HG02885 (cell line): Measurements from ENCODE around the gene KIF20A.
"Not testable (repeated sequence)": the region's sequence is repeated elsewhere in the genome, so short reads cannot be mapped to it uniquely, and the experiment has no call there.

Experiments
- ATAC-seq: cut with Tn5 transposase; IDR thresholded peaks from one replicate; pipeline ENCODE4 v1.9.1; 2021; ENCODE audit warnings: mild to moderate bottlenecking; ENCODE audit not compliant: unreplicated experiment, poor library complexity

KIF20A gene

DNA sequence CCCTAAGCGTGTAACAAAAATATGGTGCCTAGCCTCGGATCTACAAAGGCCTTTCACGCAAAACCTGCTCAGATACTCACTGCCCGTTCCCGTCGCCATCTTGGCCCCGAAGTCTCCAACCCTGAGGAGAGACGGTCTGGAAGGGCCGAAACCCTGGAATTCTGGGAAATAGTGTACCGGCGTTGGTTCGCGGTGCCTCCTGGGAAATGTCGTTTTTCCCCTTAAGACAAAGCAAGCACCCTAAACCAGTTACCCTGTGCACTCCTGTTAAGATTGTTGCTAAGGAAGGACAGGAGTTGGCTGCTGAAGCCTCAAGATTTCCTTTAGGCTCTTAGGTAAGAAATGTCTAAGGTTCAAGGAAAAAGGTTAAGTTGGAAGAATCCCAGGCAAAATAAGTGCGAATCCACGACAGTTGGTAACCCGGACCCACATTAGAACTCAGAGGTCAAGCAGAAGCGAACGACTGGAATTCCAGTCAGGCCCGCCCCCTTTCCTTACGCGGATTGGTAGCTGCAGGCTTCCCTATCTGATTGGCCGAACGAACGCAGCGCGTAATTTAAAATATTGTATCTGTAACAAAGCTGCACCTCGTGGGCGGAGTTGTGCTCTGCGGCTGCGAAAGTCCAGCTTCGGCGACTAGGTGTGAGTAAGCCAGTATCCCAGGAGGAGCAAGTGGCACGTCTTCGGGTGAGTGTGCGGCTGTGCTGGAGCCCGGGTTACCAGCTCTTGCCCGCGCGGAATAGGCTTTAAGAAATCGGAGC, at the start of gene KIF20A, which contains the start of gene BRD8:
Gene KIF20A, plus strand, starts transcription at position 597 of the 761 bp plus-strand sequence. CDS start 569 bp downstream, outside the sequence.
Gene BRD8, minus strand, starts transcription at position 115 of the 761 bp plus-strand sequence. Its CDS starts 16 bp downstream, at position 99.
- ATAC-seq: peak; percentile 85

DNA sequence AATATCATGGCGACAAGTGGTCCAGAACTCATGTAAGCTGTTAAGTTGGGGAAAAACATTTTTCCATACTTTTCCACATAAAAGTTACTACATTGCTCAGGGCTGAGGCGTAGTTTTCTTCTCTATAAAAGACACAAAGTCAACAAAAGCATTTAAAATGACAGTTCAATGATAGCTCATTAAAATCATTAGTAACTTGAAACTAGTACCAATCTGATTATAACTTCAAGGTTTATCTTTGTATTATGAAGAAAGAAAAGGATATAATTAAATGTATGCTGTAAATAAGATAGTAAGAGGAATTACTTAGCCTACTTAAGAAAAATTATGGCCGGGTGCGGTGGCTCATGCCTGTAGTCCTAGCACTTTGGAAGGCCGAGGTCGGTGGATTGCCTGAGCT, 49.6 kb upstream of the KIF20A start:
- ATAC-seq: no peak

DNA sequence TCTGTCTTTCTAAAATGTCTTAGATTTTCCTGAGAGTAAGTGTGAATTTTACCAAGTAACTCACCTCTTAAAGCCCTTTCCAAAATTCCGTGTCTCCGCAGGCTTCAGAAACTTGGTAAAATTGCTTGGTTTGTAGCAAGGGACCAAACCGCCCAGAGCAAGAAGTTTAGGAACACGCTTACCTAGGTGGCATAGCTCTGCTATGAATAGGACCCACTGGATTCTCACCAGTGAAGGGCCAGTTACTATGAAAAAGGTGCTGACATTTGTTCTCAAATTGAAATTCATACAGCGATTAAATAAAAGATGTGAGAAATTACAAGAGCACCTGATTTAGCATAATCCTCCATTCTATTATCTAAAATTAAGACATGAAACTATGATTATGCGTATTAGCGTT, 46.4 kb upstream of the KIF20A start:
- ATAC-seq: no peak

DNA sequence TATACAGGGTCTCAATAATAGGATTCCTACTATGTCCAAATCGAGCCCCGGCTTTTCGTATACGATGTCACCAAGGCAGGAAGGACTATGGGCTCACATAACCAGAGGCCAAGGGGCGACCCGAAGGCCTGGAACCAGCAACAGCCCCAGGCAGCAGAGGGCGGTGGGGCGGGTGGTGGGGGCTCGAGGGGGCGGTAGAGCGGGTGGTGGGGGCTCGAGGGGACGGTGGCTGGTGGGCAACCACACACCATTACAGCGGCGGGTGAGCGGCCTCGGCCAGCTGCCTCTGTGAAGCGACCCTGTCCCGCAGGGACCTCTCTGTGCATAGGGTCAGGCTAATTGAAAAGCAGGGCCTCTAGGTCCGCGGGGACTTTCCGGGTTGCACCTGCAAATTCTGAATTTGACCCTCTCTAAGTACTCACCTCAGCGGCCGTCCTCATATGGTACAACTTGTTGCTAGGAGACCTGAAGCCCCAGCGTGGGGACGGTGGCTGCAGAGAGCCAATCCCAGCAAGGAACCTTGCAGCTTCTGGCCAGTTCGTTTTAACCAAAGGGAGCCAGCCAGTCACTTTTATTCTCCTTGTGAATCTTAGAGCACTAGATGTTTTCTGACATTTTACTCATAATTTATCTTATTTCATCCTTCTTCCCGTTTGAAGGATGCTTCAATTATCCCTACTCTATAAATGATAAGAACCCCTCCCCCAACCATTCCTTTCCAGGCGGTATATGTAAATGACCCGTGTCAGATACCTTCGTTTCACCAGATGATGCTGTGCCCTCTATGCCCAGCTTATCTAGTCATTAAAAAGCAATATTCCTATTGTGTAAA, 39.7 kb upstream of the KIF20A start, which contains the start of gene NME5:
Gene NME5, minus strand, starts transcription at position 480 of the 832 bp plus-strand sequence. CDS start 648 bp downstream, outside the sequence.
- ATAC-seq: peak; percentile 56

DNA sequence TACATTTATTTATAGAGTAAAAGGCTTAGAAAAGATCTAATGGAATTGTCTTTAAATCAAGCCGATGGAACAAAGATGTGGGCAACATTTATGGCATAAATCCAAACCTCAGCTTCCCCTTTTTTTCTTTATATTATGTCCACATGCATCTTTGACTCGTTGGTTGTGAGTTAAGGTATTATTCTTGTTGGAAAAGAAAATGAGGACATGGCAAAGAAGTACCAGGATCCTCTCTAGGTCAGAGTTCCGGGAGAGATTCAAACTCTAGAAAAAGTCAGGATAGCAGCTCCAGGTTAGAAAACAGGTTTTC, 39.2 kb upstream of the KIF20A start:
- ATAC-seq: no peak

DNA sequence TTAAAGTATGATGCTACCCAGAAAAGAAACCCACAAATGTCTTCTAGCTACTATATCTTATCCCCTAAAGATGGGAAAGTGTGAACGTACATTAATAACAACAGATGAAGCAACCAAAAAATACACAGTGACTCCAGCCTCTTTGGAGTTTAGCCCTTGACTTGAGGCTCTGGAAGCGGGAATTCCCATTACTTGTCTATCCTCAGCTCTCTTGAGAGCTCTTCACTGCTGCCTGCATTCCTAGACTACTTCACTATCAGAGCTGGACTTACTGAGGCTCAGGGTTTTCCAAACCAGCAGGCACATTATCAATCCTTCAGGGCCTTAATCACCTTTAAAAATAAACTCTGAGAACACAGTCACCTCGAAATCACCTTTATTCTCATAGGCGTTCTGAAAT, 38.6 kb upstream of the KIF20A start:
- ATAC-seq: no peak

DNA sequence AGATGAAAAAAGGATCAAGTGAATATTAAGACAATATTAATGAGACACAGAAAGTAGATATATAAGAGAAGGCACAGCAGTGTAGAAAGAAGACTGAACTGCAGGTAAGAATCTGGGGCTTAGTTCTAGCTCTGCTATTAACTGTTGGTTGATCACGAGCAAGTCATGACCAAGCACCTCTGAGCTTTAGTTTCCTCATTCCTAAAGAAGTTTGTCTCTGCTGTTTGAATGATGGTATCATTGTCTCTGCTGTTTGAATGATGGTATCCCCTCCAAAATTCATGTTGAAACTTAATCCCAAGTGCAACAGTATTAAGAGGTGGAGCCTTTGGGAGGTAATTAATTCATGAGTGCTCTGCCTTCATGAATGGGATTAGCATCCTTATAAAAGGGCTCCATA, 37.2 kb upstream of the KIF20A start:
- ATAC-seq: no peak

DNA sequence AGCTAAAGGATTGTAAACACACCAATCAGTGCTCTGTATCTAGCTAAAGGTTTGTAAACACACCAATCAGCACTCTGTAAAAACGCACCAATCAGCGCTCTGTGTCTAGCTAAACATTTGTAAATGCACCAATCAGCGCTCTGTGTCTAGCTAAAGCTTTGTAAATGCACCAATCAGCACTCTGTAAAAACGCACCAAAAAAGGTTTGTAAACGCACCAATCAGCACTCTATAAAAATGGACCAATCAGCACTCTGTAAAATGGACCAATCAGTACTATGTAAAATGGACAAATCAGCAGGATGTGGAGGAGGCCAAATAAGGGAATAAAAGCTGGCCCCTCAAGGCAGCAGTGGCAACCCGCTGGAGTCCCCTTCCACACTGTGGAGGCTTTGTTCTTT, 35.3 kb upstream of the KIF20A start:
- ATAC-seq: not testable (repeated sequence)

DNA sequence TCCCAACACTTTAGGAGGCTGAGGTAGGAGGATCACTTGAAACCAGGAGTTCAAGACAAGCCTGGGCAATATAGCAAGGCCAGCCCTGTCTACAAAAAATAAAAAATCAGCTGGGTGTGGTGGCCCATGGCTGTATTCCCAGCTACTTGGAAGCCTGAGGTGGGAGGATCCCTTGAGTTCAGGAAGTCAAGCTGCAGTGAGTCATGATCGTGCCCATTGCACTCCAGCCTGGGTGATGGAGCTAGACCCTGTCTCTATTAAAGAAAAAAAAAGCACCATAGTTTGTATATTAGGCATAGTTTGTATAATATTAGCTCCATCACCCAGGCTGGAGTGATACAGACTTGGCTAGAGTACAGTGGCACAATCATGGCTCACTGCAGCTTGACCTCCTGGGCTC, 30.1 kb upstream of the KIF20A start:
- no peak for ATAC-seq

DNA sequence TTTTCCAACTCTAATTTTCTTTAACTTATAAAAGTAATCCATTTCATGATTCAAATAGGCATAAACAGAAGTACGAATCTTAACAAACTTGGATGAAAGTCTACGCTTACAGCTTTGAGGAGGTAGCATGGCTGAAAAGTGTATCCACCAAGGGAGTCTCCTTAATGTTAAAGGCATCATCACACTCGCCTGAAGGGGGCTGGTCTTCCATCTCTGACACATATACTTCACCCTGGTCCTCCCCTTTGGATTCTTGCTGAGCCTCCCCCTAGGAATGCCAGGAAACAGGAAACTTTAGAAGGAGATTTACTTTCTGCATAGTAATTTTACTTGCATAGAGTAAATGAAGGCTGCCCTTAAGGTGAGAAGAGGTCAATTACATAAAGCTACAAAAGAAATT, 29.4 kb upstream of the KIF20A start:
- no peak for ATAC-seq

DNA sequence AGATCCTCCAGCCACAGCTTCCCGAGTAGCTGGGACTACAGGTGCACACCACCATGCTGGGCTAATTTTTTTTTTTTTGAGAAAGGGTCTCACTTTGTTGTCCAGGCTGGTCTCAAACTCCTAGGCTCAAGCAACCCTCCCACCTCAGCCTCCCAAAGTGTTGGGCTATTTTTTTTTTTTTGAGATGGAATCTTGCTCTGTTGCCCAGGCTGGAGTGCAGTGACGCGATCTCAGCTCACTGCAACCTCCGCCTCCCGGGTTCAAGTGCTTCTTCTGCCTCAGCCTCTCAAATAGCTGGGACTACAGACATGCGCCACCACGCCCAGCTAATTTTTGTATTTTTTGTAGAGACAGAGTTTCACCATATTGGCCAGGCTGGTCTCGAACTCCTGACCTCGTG, 22.9 kb upstream of the KIF20A start:
- not testable (repeated sequence) for ATAC-seq

DNA sequence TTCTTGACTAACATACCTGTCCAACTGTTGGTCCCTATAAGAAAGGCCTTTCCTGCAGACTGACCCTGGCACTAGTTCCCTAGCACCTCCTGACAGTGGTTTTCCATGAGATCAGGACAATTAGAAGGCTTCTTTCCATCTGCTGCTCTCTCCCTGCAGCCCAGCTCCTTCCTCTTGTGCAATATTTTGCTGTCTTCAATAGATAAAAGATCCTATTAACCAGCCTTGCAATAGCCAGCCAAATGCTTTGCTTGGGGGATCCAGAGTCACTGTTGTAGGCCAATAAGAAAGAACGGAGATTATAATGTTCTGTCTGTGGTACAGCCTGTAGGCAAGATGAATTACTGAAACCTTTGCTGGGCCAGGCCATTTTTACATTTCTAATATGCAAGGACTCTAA, 21.3 kb upstream of the KIF20A start:
- no peak for ATAC-seq

DNA sequence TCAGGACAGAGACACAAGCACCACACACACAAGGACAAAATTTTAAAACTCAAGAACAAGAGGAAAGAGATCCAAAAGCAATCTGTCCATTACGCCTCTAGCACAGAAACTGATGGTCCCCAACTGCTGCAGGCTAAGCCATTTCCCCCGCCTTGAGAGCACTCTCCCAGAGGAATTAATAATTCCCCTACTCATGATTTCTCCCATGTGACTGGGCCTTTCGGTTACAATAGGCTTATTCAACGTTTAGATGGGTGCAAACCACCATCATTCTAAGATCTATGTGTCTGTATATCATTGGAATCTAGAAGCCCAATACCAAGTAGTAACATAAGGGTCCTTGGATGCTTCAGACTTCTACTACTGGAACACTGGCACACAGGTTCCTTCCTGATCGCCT, 19.2 kb upstream of the KIF20A start:
- ATAC-seq: no peak

DNA sequence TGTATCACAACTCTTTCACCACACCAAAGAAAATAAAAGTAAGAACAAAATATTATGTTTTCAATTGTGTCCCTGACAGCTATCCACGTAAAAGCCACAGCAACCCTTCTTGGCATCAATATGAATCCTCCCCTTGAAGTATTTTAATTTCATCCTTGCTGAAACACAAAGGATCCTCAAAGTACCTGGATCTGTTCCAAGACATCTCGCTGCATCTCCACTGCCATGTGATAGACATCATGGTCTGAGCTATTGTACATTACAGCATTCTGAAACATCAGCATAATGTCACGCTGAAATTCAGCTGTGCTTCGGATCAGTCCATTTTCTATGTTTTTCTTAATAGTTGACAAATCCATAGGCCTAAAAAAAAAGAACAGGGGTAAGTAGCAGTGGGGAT, 18.2 kb upstream of the KIF20A start:
- ATAC-seq: no peak

DNA sequence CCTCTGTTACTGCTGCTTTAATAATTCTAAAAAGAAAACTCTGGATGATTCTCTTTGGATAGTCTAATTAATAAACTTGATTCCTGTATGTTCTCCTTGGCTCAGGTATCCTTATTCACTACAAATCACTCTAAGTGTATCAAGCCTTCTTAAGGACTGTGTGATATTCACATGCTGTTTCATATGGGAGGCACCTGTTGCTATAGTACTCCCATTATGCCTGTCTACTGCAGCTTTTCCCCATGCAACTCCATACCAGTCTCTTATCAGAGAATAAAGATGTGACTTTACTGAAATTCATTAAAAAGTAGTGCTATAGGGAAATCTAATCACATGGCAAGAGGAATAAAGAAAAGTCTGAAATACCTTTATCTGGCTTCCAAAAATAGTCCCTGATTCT, 15.2 kb upstream of the KIF20A start:
- no peak for ATAC-seq

DNA sequence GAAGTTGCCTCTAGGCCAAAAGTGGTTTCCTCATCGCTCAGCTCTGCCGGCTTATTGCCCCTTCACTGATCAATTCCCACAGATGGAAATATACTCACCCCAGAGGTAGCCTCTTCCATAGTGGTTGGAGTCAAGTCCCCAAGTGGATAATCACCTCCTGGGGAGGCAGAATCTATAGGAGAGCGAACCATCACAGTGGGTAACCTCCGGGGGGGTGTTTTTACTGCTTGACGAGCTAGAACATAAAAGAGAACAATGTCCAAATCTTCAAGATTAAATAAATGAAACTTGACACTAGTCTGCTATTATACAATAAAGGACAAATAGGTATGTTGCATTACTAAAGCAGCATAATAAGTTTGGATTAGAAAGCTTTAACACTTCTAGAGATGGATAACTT, 9.8 kb upstream of the KIF20A start:
- no peak for ATAC-seq

DNA sequence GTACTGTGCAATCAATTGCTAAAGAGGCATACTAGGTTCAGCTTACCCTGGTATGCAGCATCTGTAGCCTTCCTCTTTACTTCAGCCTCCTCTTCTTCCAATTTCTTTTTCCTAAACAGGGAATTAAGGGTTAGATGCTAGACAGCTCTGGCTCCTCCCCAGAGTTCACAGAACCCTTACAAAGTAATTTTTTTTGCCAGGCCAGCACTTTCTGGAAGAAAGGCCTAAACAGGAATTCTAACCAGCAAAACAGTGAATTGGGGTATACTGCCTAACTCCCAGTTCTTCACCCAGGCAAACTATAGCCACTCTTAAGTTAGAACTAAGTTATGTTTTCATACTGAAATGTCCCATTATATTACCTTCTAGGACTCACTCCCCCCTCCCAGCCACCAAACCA, 8.6 kb upstream of the KIF20A start:
- no peak for ATAC-seq

DNA sequence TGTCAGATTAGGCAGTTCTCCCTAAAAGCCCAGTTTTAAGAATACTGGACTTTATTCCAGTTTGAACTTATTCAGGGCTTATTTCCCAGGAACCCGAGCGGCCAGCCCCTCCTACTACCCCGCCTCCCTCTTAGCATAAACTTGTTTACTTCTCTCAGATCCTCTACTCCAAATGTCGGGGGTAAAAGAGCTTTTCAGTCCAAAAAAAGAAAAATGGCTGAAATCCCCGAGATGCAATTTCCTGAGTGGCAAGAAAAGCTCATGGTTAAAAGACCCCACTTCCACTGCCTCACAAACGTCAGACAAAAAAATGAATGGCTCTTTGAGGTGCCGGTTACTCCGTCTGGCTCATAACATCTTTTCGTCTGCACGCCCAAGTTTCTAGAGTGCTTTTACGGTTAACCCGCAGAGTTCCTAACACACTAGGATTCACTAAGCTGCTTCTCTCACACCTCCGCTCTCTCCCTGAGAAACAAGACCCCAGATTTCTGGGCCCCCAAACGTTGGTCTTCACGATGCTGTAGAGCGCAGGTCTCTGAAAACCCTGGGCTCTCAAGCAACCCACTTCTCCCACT, 884 bp upstream of the KIF20A start:
- ATAC-seq: no peak

DNA sequence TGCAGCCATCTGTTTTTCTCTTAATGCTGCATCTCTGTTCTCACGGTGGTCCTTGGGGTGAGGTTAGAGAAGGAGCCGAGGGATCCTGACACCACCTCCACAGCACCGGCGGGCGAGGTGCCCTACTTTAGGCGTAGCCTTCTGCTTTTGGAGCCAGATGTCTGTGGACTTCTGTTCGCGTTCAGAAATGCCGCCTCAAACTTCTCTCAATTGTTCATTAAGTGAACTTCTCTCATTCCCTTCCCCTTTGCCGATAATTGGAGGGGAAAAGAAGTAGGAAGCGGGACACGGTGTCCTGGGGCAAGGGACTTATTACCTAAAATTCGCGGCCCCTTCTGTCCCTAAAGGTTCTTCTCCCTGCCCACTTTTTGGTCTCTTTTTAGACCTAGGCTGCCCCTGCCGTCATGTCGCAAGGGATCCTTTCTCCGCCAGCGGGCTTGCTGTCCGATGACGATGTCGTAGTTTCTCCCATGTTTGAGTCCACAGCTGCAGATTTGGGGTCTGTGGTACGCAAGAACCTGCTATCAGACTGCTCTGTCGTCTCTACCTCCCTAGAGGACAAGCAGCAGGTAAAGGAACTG, 455 bp downstream of the KIF20A start:
- no peak for ATAC-seq

DNA sequence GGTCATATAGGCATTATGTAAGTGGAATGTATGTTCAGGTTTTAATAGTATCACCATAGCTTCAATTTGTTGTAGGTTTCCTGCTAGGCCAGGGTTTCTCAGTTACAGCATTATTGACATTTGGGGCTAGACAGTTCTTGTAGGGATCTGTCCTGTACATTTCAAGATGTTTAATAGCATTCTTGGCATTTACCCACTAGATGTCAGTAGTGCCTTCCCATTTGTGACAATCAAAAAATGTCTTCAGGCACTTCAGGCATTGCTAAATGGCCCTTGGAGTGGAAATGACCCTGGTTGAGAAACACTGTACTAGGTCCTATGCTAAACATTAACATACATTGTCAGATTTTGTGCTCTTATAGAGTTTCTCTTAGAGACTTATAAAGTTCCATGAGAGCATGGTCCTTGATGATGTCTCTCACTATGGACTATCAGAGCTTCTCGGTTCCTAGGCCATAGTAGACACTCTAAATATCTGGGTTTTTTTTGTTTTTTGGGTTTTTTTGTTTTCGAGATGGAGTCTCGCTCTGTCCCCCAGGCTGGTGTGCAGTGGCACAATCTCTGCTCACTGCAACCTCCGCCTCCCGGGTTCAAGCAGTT, 1.4 kb downstream of the KIF20A start:
- ATAC-seq: peak; percentile 28
